ENCODE data around the gene PURB.

PURB gene

DNA sequence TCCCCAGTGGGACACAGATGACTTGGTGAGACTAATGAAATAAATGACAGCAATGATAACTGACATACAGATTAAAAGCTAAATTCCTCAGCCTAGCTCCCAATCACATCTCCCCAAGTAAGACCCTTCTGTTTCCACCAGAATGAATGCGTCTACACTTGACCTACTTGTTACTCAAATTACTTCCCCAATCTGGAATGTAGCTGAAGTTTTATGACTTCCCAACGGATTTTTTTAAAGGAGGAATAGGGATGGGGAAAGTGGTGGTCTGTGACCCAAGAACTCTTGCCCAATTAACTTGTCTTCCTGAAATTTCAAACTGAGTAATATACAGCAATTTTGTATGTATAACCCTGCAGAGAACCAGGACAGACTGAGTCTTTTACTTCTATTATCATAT is 46.6 kb downstream of the PURB start:
- DNase-seq (ENCODE audit: extremely low read depth, low read depth) = no peak
- TF ChIP-seq, protein P1, sequence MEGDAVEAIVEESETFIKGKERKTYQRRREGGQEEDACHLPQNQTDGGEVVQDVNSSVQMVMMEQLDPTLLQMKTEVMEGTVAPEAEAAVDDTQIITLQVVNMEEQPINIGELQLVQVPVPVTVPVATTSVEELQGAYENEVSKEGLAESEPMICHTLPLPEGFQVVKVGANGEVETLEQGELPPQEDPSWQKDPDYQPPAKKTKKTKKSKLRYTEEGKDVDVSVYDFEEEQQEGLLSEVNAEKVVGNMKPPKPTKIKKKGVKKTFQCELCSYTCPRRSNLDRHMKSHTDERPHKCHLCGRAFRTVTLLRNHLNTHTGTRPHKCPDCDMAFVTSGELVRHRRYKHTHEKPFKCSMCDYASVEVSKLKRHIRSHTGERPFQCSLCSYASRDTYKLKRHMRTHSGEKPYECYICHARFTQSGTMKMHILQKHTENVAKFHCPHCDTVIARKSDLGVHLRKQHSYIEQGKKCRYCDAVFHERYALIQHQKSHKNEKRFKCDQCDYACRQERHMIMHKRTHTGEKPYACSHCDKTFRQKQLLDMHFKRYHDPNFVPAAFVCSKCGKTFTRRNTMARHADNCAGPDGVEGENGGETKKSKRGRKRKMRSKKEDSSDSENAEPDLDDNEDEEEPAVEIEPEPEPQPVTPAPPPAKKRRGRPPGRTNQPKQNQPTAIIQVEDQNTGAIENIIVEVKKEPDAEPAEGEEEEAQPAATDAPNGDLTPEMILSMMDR (IDR thresholded peaks at IDR 0.05; ENCODE audit: low read depth, low read length) = no peak

DNA sequence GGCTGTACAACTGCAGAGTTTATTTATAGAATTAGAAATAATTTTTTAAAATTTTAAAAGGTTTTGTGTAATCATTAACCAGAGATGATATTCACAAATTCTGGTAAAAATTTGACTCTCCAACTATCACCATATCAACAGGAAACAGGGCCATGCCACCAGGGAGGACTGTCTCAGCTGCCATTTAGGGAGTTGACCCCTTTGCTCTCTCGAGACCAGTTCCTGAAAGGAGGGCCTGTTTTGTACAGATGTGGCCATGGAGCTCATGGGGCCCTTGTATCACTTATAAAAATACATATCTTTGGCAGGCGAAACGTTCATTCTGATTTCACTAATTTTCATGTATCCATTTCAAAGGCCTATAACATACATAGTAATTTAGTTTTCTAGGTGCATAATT is 57.8 kb downstream of the PURB start:
- no peak for DNase-seq (ENCODE audit: extremely low read depth, low read depth)
- TF ChIP-seq, protein P1 (IDR thresholded peaks at IDR 0.05; ENCODE audit: low read depth, low read length) = no peak
